ENCODE results near the gene RAD51B.

- TF ChIP-seq POLR2A (IDR thresholded peaks at IDR 0.05) (no peak), CTCF (IDR thresholded peaks at IDR 0.05) (no peak)
Measured at GRCh38 chr14:68569970-68570409, 750.4 kb downstream of the RAD51B start.
